GM12891 (cell line): Measurements from ENCODE around the gene RIF1.

Experiments used
- PAX5 ChIP-seq: IDR thresholded peaks from 2 replicates; pipeline ENCODE4 v1.6.1; 2011; ENCODE audit warnings: low read length, moderate library complexity, mild to moderate bottlenecking; ENCODE audit not compliant: insufficient read depth, severe bottlenecking
- POLR2A ChIP-seq: IDR thresholded peaks from 2 replicates; pipeline ENCODE4 v1.6.1; 2011; ENCODE audit warnings: low read depth, low read length, control low read depth
- POLR2AphosphoS5 ChIP-seq: IDR thresholded peaks from 2 replicates; pipeline ENCODE4 v1.6.1; 2011; ENCODE audit warnings: low read depth, low read length, control low read depth
- POU2F2 ChIP-seq: IDR thresholded peaks from 2 replicates; pipeline ENCODE4 v1.6.1; 2011; ENCODE audit warnings: low read depth, mild to moderate bottlenecking, control low read depth, low read length, moderate library complexity
- SPI1 ChIP-seq: IDR thresholded peaks from 2 replicates; pipeline ENCODE4 v1.6.1; 2011; ENCODE audit warnings: low read depth, low read length, control low read depth
- TAF1 ChIP-seq: IDR thresholded peaks from 2 replicates; pipeline ENCODE4 v1.6.1; 2011; ENCODE audit warnings: low read depth, low read length, control low read depth

GRCh38 chr2:151423760-151424159 is 14.1 kb downstream of the RIF1 start:
- TF ChIP-seq POLR2A (no peak), POLR2AphosphoS5 (no peak), TAF1 (no peak), SPI1 (no peak), PAX5 (no peak), POU2F2 (no peak)
